ENCODE measurements around the gene BCHE.
"Not testable (repeated sequence)": the region's sequence is repeated elsewhere in the genome, so short reads cannot be mapped to it uniquely, and the experiment has no call there.

Gene BCHE

DNA sequence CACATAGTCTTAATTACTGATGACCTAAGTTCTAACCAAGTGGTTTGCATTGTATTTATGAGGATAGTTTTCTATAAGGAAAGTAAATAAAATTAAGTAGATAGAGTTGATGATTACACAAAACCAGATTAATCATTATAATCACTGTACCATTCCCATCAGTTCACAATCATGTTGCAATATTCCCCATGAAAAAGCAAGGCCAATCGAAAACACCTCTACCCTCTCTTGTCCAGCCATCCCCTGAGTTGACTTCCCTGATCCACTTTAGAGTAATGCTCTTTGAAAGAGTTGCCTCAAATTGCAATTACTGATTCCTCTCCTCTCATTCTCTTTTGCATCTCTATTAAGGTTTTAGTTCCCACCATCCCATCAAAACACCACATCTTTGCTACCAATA is 21.0 kb downstream of the BCHE start:
- DNase-seq = no peak

DNA sequence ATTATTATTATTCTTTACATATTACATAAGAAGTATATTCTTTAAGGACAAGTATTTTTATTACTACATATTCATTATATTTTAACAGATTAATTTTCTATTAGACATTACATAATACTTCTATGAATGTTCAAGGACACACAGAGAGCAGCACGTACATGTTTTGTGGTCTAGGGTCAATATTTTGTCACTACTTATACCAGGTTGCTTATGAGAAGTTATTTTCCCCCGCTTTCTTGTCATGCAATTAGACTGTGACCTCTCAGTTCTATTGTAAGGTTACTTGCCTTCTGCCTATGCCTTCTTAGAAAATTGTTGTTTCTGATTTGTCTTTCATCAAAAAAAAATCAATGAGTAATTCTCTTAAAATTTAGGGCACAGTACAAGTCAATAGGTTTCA is 21.5 kb downstream of the BCHE start:
- no peak for DNase-seq

DNA sequence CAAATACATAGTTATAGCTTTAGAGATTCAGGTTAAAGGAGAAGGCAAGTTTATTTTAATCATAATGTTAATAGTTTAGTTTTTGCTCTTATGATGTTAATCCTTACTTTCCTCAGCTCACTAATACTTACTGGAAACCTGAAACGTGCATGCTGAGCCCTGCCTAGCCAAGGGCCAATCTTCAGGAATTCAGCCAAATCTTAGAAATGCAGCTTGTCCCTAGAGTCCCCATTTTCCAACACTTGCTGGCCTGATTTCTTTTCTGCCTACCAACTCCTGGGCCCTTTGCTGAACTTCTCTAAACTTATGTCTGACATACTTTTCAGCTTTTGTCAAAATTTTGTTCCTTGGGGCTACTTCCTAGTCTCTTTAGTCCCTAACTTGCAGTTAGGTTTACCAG is 22.8 kb downstream of the BCHE start:
- no peak for DNase-seq

DNA sequence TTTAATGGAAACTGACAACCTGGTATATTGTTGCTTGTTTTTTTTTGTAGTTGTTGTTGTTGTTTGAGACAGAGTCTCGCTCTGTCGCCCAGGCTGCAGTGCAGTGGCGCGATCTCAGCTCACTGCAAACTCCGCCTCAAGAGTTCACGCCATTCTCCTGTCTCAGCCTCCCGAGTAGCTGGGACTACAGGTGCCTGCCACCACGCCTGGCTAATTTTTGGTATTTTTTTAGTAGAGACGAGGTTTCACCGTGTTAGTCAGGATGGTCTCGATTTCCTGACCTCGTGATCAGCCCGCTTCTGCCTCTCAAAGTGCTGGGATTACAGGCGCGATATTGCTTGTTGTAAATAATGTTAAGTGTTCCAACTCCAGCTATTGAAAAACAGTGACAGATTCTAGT is 29.3 kb downstream of the BCHE start:
- not testable (repeated sequence) for DNase-seq

DNA sequence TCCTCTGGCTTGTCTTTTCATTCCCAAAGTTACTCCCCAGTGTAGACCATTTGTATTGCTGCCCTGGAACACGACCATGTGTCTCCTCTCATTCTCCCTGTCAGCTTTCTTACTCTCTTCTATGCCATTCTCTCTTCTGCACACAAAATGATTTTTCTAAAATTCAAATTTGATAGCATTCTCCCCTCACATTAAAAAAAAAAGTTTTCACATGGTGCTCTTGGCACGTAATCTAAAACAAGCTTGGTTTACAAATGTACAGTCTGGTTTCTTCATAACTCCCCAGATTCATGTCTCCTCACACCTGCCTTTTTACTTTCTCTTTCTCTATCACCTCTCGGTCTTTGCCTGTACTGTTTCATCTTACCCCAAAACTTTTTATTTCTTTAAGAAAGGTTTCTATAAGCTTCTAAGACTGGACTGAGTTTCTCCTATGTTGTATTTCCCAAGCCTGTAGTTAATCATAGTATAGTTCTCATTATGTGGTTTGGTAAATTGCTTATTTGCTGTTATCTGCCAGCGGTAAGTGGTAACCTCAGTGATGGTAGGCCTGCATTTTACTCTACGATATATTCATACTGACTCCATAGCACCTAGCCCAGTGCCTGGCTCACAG is 31.2 kb downstream of the BCHE start:
- DNase-seq = no peak

DNA sequence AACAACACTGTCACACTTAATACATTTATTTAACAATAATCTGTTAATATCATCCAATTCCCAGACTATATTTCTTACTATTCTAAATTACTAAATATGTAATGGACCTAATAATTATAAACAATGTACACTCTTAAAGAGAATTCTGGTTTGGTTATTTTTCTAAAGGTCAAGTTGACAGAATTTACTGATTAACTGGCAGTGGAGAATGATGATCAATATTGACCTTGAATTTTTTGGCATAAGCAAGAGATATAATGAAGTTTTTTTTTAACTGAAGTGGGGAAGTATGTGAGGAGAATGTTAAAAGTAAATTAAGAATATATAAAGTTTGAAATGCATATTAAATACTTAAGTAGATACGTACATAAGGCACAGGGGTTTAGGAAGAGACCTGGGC is 33.8 kb downstream of the BCHE start:
- no peak for DNase-seq

DNA sequence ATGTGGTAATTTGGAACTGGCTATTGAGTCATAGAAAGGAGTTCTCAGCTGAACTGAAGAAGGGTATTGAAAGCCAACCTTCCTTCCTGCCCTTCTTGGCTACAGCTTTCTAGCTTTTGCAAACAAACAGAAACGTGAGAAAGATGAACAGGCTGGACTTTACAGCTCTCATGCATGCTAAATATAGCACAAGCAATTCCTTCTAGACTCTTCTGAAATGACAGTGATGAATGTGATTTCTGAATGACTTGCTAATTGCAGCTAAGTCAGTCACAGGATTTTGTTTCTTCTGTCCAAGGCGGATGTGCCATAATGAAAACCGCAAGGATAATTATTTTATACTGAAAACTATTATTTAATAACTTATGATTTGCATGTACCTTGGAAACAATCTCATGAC is 36.3 kb downstream of the BCHE start:
- no peak for DNase-seq

DNA sequence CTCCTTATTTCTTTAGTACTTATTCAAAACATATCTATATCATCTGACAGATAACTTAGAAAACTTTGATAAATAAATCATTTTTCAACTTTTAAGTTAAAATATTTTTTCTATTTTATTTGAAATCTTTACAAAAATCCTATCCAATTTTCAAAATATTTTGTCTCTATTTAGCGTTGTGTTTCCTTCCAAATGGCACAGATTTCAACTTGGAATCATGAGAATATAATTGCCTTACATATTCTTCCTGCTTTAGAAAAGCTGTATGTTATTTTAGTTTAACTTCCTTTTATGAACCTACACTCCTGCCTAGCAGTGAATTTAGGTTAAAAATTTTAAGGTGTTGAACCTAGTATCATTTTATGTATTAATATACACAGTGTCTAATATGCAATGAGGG is 38.2 kb downstream of the BCHE start:
- DNase-seq = no peak

DNA sequence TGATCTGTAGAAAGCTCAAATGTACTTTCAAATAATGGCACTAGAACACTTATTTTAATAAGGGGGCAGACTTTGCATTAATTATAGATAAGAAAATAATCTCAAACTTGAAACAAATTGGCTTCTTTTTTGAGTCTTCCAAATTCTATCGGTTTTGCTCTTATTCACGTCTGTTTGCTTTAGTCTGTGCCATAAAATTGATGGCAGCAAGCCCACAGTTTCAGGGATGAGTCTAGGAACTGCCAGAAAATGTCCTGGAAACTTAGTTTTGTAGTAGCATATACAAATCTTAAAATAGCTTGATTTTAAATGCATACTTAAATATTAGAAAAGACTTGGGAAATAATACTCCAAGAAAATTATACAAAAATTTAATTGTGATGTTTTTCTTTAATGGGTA is 39.7 kb downstream of the BCHE start:
- no peak for DNase-seq

DNA sequence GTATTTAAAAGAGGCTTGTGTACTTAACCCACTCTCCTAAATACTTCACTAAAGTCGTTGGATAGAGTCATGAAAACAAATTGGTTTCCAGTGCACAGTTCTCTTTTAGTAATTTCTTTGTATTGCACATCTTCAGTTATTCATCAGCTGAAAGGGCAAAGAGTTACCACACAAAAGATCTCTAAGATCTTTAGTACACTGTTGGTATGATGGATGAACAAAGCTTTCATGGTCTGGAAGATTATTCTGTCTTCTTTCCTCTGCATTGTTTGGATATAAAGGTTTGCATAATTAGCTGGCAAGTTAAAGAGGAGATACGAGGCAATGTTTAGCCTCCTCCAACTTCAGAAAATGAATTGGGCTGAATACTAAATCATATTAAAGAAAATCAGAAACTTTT is 40.5 kb downstream of the BCHE start:
- no peak for DNase-seq

DNA sequence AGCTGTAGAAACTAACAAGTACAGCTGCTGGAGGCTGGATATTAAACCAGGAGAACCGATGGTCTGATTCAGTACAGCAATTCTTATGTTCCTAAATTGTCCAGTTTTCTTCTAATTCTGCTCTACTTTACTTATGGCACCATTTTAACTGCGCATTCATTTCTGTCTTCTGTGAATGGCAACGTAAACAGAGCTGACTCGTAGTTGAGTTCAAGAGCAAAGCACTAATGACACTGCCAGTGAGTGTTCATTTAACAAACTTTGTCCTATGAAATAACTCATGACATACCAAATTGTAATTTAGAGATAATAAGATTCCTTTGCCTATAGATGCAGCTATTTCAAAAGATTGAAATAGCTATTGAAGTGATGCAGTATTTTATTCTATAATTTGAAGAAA is 48.7 kb downstream of the BCHE start:
- DNase-seq = no peak

DNA sequence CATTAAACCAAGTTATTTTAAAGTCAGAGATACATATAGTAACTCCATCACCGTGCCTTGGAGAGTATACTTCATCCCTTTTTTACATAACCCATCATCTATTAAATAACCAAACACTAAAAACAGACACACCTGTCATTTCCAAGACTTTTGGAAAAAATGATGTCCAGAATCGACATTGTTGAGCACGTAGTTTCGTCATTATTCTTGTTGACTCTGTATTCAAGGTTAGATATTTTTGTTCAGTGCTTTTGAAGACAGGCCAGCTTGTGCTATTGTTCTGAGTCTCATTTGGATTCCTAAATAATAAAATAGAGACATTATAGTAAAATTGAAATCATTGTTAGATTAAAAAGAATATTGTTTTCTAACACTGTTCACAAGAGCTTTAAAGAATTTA is 51.2 kb downstream of the BCHE start:
- no peak for DNase-seq

DNA sequence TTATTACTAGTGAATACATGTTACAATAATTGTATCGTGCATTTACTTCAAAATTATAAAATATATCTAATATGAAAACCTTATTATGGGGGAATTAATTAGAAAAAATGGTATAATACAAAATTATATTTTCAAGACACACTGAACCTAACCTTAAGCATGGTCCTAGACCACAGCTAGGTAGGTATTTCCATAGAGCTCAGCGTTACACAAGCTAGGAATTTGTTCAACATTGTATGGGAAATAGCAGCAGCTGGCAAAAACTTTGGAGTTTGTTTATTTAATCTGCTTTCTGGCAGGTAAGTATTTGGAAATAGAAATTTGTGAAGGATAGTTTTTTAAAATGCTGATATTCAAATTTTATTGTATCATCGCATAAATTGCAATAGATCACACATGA is 52.9 kb downstream of the BCHE start:
- DNase-seq = no peak

DNA sequence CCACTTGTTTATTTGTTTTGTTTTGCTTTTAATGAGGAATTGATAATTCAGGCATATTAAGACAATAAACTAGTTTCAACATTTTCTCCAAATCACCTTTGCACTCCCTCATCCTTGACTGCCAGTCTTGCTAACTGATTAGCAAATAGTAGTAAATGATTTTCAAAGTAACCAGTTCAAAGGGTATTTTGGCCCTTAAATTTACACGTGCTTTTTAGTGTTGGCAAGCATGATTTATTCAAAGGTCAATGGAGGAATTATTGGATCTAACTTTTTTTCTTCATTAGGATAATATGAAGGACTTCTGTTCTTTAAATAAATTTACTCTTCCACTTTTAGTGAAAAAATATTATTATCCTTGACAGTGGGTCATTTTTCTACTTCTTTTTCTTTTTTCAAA is 53.8 kb downstream of the BCHE start:
- no peak for DNase-seq

DNA sequence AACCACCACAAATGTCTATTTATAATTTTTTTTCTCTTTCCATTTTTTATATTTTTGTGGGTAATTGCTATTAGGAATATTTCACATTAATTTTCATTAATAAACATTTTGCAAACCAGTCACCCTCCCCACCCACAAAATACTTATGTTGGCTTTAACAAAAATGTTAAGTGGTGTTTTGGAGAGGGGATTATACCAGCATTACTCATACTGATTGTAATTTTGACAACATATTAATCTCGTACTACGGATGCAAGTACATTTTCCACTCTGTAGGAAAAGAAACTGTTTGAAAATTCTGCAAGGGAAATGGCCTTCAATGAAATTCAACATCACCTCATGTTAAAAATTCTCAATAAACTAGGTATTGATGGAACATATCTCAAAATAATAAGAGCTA is 58.3 kb downstream of the BCHE start:
- DNase-seq = no peak

DNA sequence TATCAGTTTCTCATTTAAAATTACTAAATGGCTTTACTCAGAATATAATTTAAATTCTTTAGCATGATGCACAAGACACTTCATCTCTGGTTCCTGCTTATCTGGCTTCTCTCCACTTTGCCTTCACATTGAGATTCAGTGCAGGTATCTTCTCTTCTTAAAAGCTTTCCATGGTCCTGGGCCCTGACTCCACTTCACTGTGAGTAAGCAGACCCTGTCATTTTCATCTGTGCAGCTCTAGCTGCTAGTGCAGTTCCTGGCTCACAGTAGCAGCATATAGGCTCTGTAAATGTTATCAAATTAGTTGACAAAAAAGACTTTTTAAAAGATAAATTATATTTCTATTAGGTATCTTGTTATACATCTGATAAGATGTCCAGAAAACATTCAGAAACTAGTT is 58.8 kb downstream of the BCHE start:
- DNase-seq = no peak

DNA sequence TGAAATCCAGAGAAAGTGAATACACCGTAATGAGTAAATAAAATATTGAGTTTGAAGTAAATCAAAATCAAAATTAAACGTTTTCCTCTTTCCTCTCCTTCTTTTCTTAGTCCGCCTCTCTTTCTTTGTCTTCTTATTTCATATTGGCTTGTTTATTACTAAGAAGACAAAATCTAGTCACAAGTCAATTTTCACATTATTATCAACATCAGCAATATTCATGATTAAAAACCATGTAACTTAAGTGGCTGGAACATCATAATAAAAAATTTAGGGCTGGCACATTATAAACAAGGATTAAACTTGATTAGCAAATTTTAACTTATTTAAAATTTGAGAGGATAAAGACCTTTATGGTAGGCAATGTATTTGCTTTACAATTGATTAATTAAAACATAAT is 61.4 kb downstream of the BCHE start:
- no peak for DNase-seq

DNA sequence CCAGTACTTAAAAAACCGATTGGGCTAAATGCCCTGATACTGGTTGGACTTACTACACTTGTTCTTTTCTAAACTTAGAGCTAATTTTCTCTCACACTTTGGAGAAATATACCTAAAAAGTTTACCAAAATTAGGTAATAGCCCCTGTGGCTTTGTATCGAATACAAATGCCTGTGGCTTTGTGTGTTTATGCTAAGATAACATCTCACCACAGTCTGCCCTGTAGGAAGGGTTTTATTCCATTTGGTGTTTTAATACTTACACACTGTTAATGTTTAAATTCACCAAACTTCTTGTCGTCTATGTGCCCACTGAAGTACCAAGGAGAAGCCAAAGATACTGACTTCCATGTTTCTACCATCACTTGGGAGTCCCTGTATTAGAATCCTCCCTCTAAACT is 66.4 kb downstream of the BCHE start:
- no peak for DNase-seq

DNA sequence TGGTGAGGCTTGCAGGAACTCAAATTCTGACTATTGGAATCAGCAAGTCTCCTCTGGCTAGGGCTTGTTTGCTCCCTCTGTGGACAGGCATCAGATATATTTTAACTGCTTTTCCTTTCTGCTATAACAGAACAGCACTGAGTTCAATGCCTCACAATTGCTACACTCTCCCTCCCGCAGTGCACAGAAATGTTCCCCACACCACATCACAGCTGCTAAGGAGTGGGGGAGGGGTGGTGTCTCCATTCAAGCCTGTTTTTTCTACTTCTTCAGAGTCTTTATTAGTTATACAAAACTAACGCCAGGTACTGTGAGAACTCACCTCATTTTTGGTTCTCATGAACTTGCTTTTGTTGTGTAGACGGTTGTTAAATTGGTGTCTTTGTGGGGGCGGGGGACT is 68.5 kb downstream of the BCHE start:
- DNase-seq = no peak

DNA sequence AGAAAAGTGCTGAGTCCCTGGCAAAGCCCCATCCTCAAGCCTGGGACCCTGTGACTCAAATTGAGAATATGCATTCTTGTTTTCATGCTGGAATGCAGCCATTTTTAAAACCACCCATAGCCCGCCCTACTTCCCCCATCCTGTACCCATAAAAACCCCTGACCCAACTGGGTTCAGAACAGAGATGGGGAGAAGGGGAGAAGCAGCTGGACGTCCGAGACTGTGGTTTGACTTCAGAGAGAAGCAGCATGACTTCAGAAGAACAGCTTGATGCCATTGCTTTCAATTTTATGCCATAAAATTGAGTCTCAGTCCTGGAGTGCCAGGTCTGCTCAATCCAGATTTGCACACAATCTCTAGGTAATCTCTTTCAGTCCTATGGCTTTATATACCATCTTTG is 78.2 kb downstream of the BCHE start:
- DNase-seq = no peak

DNA sequence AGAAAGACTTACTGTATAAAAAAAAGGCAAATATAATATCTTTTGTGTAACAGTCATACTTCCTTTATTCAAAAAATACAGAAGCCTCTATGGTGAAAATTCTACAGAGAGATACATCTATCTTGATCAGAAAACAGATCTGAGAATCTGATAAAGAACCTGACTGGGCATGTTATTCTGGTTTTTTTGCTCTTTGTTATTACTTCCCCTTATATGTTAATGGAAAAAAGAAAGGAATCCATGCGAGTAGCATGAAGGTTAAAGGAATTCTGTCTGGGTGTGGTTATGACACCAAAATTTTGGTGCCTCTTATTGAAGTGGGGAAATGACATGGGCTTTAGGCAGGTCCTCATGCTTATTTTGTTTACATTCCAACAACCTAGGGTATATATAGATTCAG is 81.7 kb downstream of the BCHE start:
- no peak for DNase-seq

DNA sequence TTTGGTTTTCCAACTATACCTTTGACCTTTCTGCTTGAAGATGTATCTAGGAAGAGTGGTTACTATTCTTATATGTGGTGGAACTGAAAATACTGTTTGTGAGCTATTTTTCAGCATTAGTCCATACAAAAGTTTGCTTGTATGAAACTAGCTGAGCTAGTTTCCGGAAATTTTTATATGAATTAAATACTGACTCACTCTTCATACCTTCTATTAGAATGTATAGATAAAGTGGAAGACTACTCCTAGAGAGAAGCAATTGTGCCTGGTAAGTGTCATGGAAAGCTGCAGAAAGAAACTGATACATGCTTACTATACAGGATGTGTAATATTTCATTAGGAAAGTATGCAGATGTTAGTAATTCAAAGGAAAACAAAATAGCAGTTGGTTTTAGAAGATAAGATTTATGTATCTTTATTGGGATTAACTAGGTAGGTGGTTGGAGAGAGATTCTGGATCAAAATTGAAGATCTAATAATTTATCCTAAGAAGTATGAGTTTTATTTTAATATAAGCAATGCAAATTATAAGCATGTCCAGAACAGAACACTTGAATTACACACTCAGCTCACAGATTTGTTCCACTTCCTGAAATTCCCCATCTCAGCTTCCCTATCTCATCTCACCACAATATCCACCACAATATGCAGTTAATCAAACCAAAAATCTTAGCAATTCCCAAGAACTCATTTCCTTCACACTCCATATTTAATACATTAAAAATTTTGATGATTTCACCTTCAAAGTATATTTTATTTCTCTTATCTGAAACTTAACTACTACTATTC is 82.8 kb downstream of the BCHE start:
- no peak for DNase-seq

DNA sequence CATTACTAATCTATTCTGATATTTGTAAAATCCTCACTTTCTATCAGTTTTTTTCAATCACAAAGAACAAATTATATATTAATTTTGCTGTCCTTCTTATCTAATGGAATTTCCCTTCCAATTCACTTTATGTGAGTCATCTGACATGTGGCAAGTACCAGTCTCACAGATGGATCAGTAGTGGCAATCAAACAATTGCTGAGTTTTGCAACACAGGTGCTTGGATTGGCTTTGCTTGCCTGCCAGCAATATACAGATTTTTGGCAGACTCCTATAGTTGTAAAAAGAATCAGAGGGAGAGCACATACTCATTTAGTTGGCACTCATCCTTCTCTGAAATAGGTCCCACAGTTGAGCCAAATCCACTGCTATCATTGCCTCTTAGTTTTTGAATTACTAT is 83.7 kb downstream of the BCHE start:
- no peak for DNase-seq

DNA sequence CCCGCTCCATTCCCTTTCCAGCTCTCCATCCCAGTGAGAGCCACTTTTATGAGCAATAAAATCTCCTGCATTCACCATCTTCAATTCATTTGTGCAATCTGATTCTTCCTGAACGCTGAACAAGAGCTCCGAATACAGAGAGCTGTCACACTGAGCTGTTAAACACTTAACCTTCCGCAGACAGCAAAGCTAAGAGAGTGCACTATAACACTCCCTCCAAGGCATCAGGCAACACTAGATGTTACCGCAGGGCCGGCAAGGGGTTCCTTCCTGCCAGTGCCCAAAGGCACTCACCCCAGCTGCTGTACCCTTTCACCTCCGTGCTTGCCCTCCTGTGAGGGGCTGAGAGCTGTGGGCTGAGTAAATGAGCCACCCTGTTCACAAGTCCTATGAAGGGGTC is 85.6 kb downstream of the BCHE start:
- no peak for DNase-seq

DNA sequence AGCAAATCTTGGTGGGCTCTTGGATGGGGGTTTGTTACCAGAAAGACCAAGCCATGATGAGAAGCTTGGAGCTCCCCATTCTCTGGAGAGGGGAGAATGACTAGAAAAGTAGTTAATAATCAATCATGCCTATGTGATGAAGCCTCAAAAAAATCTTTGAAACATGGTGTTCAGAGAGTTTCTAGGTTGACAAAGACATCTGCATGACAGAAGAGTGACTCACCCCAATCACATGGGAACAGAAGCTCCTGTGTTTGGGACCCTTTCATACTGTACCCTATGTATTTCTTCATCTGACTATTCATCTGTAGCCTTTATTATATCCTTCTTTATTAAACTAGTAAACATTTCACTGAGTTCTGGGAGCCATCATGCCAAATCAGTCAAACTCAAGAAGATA is 87.4 kb downstream of the BCHE start:
- DNase-seq = no peak
